HG02970 (cell line): ENCODE results near the gene TRAPPC5.

Experiments
- ATAC-seq: cut with Tn5 transposase; IDR thresholded peaks from one replicate; pipeline ENCODE4 v1.9.1; 2021; ENCODE audit warnings: mild to moderate bottlenecking, moderate library complexity, moderate number of reproducible peaks; ENCODE audit not compliant: unreplicated experiment, low FRiP score

Gene TRAPPC5

GRCh38 chr19:7729211-7729610, 48.6 kb downstream of the TRAPPC5 start:
- no peak for ATAC-seq

GRCh38 chr19:7729831-7730285, 49.2 kb downstream of the TRAPPC5 start:
- ATAC-seq = no peak

GRCh38 chr19:7730286-7731217, 49.9 kb downstream of the TRAPPC5 start:
- no peak for ATAC-seq

- no peak for ATAC-seq
Measured at GRCh38 chr19:7731218-7731595, 50.6 kb downstream of the TRAPPC5 start.

- no peak for ATAC-seq
Measured at GRCh38 chr19:7731615-7732014, 51.0 kb downstream of the TRAPPC5 start.

- no peak for ATAC-seq
Measured at GRCh38 chr19:7732045-7732444, 51.4 kb downstream of the TRAPPC5 start, which contains the start of gene CLEC4G. CLEC4G (minus strand) TSS chr19:7732110; CDS start chr19:7732102, 8 bp downstream.

GRCh38 chr19:7733376-7733775, 52.7 kb downstream of the TRAPPC5 start:
- ATAC-seq = no peak

- ATAC-seq = no peak
Measured at GRCh38 chr19:7734220-7735203, 53.9 kb downstream of the TRAPPC5 start.

- ATAC-seq = no peak
Measured at GRCh38 chr19:7736148-7736547, 55.5 kb downstream of the TRAPPC5 start.

- ATAC-seq = no peak
Measured at GRCh38 chr19:7737215-7737614, 56.6 kb downstream of the TRAPPC5 start.
